ENCODE measurements around the gene STK33.
A peak's percentile ranks its signal among the peaks of the same experiment; 100 is the strongest.

The STK33 gene

GRCh38 chr11:8593935-8594909, at the start of gene STK33:
TSS of gene STK33 (minus strand) at chr11:8594228. CDS start at chr11:8474905, 119,323 bp downstream.
- peak; percentile 78 for DNase-seq (ENCODE audit: low spot score)

- no peak for DNase-seq (ENCODE audit: low spot score)
These were observed 48.3 kb upstream of the STK33 start for GRCh38 chr11:8642196-8642841.

- no peak for DNase-seq (ENCODE audit: low spot score)
These were observed 47.3 kb upstream of the STK33 start for GRCh38 chr11:8641332-8641731.

GRCh38 chr11:8640267-8640906, 46.4 kb upstream of the STK33 start:
- DNase-seq (ENCODE audit: low spot score) = no peak

GRCh38 chr11:8639655-8640054, 45.6 kb upstream of the STK33 start:
- no peak for DNase-seq (ENCODE audit: low spot score)

- DNase-seq (ENCODE audit: low spot score) = no peak
These were observed 44.3 kb upstream of the STK33 start for GRCh38 chr11:8638300-8638699.

GRCh38 chr11:8636127-8636526, 42.1 kb upstream of the STK33 start:
- DNase-seq (ENCODE audit: low spot score) = no peak

- no peak for DNase-seq (ENCODE audit: low spot score)
These were observed 40.5 kb upstream of the STK33 start for GRCh38 chr11:8634498-8634897.

GRCh38 chr11:8631395-8632118, 37.5 kb upstream of the STK33 start:
- peak; percentile 51 for DNase-seq (ENCODE audit: low spot score)

- DNase-seq (ENCODE audit: low spot score) = no peak
These were observed 30.7 kb upstream of the STK33 start for GRCh38 chr11:8624698-8625097.

- no peak for DNase-seq (ENCODE audit: low spot score)
These were observed 27.1 kb upstream of the STK33 start for GRCh38 chr11:8621147-8621546.

GRCh38 chr11:8617063-8617462, 23.0 kb upstream of the STK33 start:
- no peak for DNase-seq (ENCODE audit: low spot score)

GRCh38 chr11:8615291-8616032, 21.4 kb upstream of the STK33 start:
- no peak for DNase-seq (ENCODE audit: low spot score)

GRCh38 chr11:8614497-8614896, 20.5 kb upstream of the STK33 start:
- no peak for DNase-seq (ENCODE audit: low spot score)

GRCh38 chr11:8613036-8613435, 19.0 kb upstream of the STK33 start:
- no peak for DNase-seq (ENCODE audit: low spot score)

GRCh38 chr11:8612522-8612921, 18.5 kb upstream of the STK33 start:
- DNase-seq (ENCODE audit: low spot score) = no peak

GRCh38 chr11:8610532-8611116, 16.6 kb upstream of the STK33 start:
- peak; percentile 49 for DNase-seq (ENCODE audit: low spot score)

- DNase-seq (ENCODE audit: low spot score) = peak; percentile 50
These were observed 14.6 kb upstream of the STK33 start for GRCh38 chr11:8608652-8609051.

GRCh38 chr11:8605971-8606563, 12.0 kb upstream of the STK33 start:
- DNase-seq (ENCODE audit: low spot score) = no peak

- DNase-seq (ENCODE audit: low spot score) = peak; percentile 99
These were observed 10.2 kb upstream of the STK33 start for GRCh38 chr11:8604078-8604723.

Measured in kidney tubule cell (primary cell).